ENCODE measurements around the gene EMID1. TPM values are rescaled to one million over a fixed set of nuclear protein-coding genes. Genes with fewer than 3 reads are reported as not detected.

Gene EMID1
- total RNA-seq, 4 donors from 2014 or later, result 0.68 to 53.9 (median 1.9) TPM; not detected in 1

GRCh38 chr22:29167032-29167911 is 38.4 kb upstream of the EMID1 start:
- no peaks in the 10 kb centered on the region for H3K36me3 ChIP-seq
- intact Hi-C loops (cut with DNase I; ENCODE audit: low total_unique reads), result no loop called here
- no peak overlapping the region for H3K27ac ChIP-seq
- H3K9me3 ChIP-seq, result no peaks in the 10 kb centered on the region
- DNase-seq, result no peak
- no peak for TF ChIP-seq CTCF (IDR thresholded peaks at IDR 0.05)
- no peak for TF ChIP-seq EP300 (IDR thresholded peaks at IDR 0.05; ENCODE audit: low read depth)
- TF ChIP-seq POLR2A (IDR thresholded peaks at IDR 0.05), result no peak
- TF ChIP-seq POLR2AphosphoS5 (IDR thresholded peaks at IDR 0.05), result no peak
- no peaks in the 10 kb centered on the region for H3K27me3 ChIP-seq
- in situ Hi-C loops (cut with MboI; ENCODE audit: low pct_ligation_motif_present in 1 of 4, low pct_unique_long_range_greater_than_20kb in 1 of 4, low sequenced_read_pairs in 3 of 4), result loop anchor here in 1 of 4 donors (25.0 kb wide), 1 partner anchor 305 kb away; no protein-coding TSS in a partner anchor
- no peak overlapping the region for H3K4me3 ChIP-seq
- H3K4me1 ChIP-seq, result no peaks in the 10 kb centered on the region
- WGBS, 2 donors (ENCODE audit: low coverage in 1 of 2), result 66 to 83% methylated on average over 1 to 22 of the region's 22 CpGs

- no peak for TF ChIP-seq POLR2AphosphoS5 (IDR thresholded peaks at IDR 0.05)
- TF ChIP-seq CTCF (IDR thresholded peaks at IDR 0.05), result no peak
- no peak for TF ChIP-seq POLR2A (IDR thresholded peaks at IDR 0.05)
- Histone ChIP-seq H3K27ac (no peak overlapping the region), H3K36me3 (no peaks in the 10 kb centered on the region), H3K9me3 (peaks cover 7 to 12% of the 10 kb centered on the region in 2 donors), H3K4me3 (no peak overlapping the region), H3K27me3 (no peaks in the 10 kb centered on the region), H3K4me1 (no peaks in the 10 kb centered on the region)
- in situ Hi-C loops (cut with MboI; ENCODE audit: low pct_ligation_motif_present in 1 of 4, low pct_unique_long_range_greater_than_20kb in 1 of 4, low sequenced_read_pairs in 3 of 4), result loop anchor here in 1 of 4 donors (25.0 kb wide), 1 partner anchor 309 kb away; no protein-coding TSS in a partner anchor
- WGBS, 2 donors (ENCODE audit: low coverage in 1 of 2), result 60 to 87% methylated on average over 1 to 10 of the region's 10 CpGs
- no peak for DNase-seq
- intact Hi-C loops (cut with DNase I; ENCODE audit: low total_unique reads), result no loop called here
Measured at GRCh38 chr22:29171721-29172120, 34.0 kb upstream of the EMID1 start.

GRCh38 chr22:29172216-29172615 is 33.5 kb upstream of the EMID1 start:
- Histone ChIP-seq H3K27ac (no peak overlapping the region), H3K4me3 (no peak overlapping the region), H3K36me3 (no peaks in the 10 kb centered on the region), H3K9me3 (peaks cover 7 to 12% of the 10 kb centered on the region in 2 donors), H3K4me1 (no peaks in the 10 kb centered on the region), H3K27me3 (no peaks in the 10 kb centered on the region)
- intact Hi-C loops (cut with DNase I; ENCODE audit: low total_unique reads), result no loop called here
- no peak for TF ChIP-seq POLR2AphosphoS5 (IDR thresholded peaks at IDR 0.05)
- no peak for TF ChIP-seq EP300 (IDR thresholded peaks at IDR 0.05; ENCODE audit: low read depth)
- no peak for TF ChIP-seq POLR2A (IDR thresholded peaks at IDR 0.05)
- TF ChIP-seq CTCF (IDR thresholded peaks at IDR 0.05), result no peak
- DNase-seq, result no peak
- in situ Hi-C loops (cut with MboI; ENCODE audit: low pct_ligation_motif_present in 1 of 4, low pct_unique_long_range_greater_than_20kb in 1 of 4, low sequenced_read_pairs in 3 of 4), result loop anchor here in 1 of 4 donors (25.0 kb wide), 1 partner anchor 310 kb away; no protein-coding TSS in a partner anchor
- WGBS, 2 donors (ENCODE audit: low coverage in 1 of 2), result 90% methylated on average over 6 of the region's 6 CpGs; no CpG with 5 or more reads in 1 of the 2 donors

GRCh38 chr22:29175312-29175835 is 30.3 kb upstream of the EMID1 start:
- in situ Hi-C loops (cut with MboI; ENCODE audit: low pct_ligation_motif_present in 1 of 4, low pct_unique_long_range_greater_than_20kb in 1 of 4, low sequenced_read_pairs in 3 of 4) (no loop called here), intact Hi-C loops (cut with DNase I; ENCODE audit: low total_unique reads) (no loop called here)
- TF ChIP-seq EP300 (IDR thresholded peaks at IDR 0.05; ENCODE audit: low read depth) (no peak), CTCF (IDR thresholded peaks at IDR 0.05) (no peak), POLR2AphosphoS5 (IDR thresholded peaks at IDR 0.05) (no peak), POLR2A (IDR thresholded peaks at IDR 0.05) (no peak)

More at GRCh38 chr22:29175312-29175835, 30.3 kb upstream of the EMID1 start:
- Histone ChIP-seq H3K4me3 (no peak overlapping the region), H3K9me3 (peaks cover 7 to 12% of the 10 kb centered on the region in 2 donors), H3K4me1 (no peaks in the 10 kb centered on the region), H3K27me3 (no peaks in the 10 kb centered on the region), H3K36me3 (no peaks in the 10 kb centered on the region), H3K27ac (no peak overlapping the region)
- no peak for DNase-seq
- WGBS, 2 donors (ENCODE audit: low coverage in 1 of 2), result 77 to 89% methylated on average over 1 of the region's 1 CpG
